ENCODE measurements around the gene B3GAT1. TPM values are rescaled to one million over a fixed set of nuclear protein-coding genes. Genes with fewer than 3 reads are reported as not detected.

Gene B3GAT1
- total RNA-seq, 3 donors from 2014 or later (not counting 1 experiment from before 2014, with no cell fraction given) = 41.3 to 78.4 (median 65.1) TPM

GRCh38 chr11:134342572-134343340 is 69.3 kb downstream of the B3GAT1 start:
- DNase-seq (no peak), ATAC-seq (no peak)
- no peak overlapping the region for H3K27ac Mint-ChIP-seq
- peaks cover 8 to 15% of the 10 kb centered on the region in 2 donors for H3K4me1 Mint-ChIP-seq
- no peaks in the 10 kb centered on the region for H3K36me3 Mint-ChIP-seq
- WGBS (ENCODE audit: insufficient coverage) = 94% methylated on average over 30 of the region's 30 CpGs
- TF ChIP-seq CTCF (IDR thresholded peaks at IDR 0.05) = no peak
- intact Hi-C loops (cut with micrococcal nuclease) = no loop called here
- peaks cover 11% of the 10 kb centered on the region for H3K4me1 ChIP-seq (ENCODE audit: control insufficient read depth, insufficient read depth, low read length)
- no peaks in the 10 kb centered on the region for H3K27me3 ChIP-seq (ENCODE audit: control insufficient read depth, insufficient read depth, low read length)
- H3K27me3 Mint-ChIP-seq (ENCODE audit: low read depth in 2 of 2) = peaks cover 0 to 10% of the 10 kb centered on the region in 2 donors
- H3K4me3 ChIP-seq (ENCODE audit: low read length) = no peak overlapping the region
- no peak overlapping the region for H3K27ac ChIP-seq (ENCODE audit: low read length)
- no peaks in the 10 kb centered on the region for H3K9me3 Mint-ChIP-seq
- H3K4me3 Mint-ChIP-seq = no peak overlapping the region
- H3K36me3 ChIP-seq (ENCODE audit: control insufficient read depth, insufficient read depth, low read length) = no peaks in the 10 kb centered on the region
- H3K9me3 ChIP-seq (ENCODE audit: control insufficient read depth, insufficient read depth, low read length) = no peaks in the 10 kb centered on the region

- Mint-ChIP-seq H3K27me3 (ENCODE audit: low read depth in 2 of 2) (peaks cover 0 to 10% of the 10 kb centered on the region in 2 donors), H3K4me3 (no peak overlapping the region), H3K4me1 (peaks cover 3 to 9% of the 10 kb centered on the region in 2 donors), H3K36me3 (no peaks in the 10 kb centered on the region), H3K27ac (no peak overlapping the region), H3K9me3 (no peaks in the 10 kb centered on the region)
- no peak for TF ChIP-seq CTCF (IDR thresholded peaks at IDR 0.05)
- no peak for ATAC-seq
- H3K27ac ChIP-seq (ENCODE audit: low read length) = no peak overlapping the region
- no peaks in the 10 kb centered on the region for H3K36me3 ChIP-seq (ENCODE audit: control insufficient read depth, insufficient read depth, low read length)
- intact Hi-C loops (cut with micrococcal nuclease) = no loop called here
- H3K4me3 ChIP-seq (ENCODE audit: low read length) = no peak overlapping the region
- no peaks in the 10 kb centered on the region for H3K27me3 ChIP-seq (ENCODE audit: control insufficient read depth, insufficient read depth, low read length)
- peaks cover 6% of the 10 kb centered on the region for H3K4me1 ChIP-seq (ENCODE audit: control insufficient read depth, insufficient read depth, low read length)
- H3K9me3 ChIP-seq (ENCODE audit: control insufficient read depth, insufficient read depth, low read length) = no peaks in the 10 kb centered on the region
- 89% methylated on average over 68 of the region's 68 CpGs for WGBS (ENCODE audit: insufficient coverage)
- no peak for DNase-seq
Measured at GRCh38 chr11:134341805-134342571, 70.1 kb downstream of the B3GAT1 start.

GRCh38 chr11:134340354-134340964 is 71.6 kb downstream of the B3GAT1 start:
- H3K4me3 ChIP-seq (ENCODE audit: low read length) = no peak overlapping the region
- H3K36me3 ChIP-seq (ENCODE audit: control insufficient read depth, insufficient read depth, low read length) = no peaks in the 10 kb centered on the region
- no peak overlapping the region for H3K27ac Mint-ChIP-seq
- intact Hi-C loops (cut with micrococcal nuclease) = no loop called here
- H3K9me3 Mint-ChIP-seq = no peaks in the 10 kb centered on the region
- 88% methylated on average over 11 of the region's 11 CpGs for WGBS (ENCODE audit: insufficient coverage)
- no peak for TF ChIP-seq CTCF (IDR thresholded peaks at IDR 0.05)
- no peak overlapping the region for H3K27ac ChIP-seq (ENCODE audit: low read length)
- no peaks in the 10 kb centered on the region for H3K9me3 ChIP-seq (ENCODE audit: control insufficient read depth, insufficient read depth, low read length)
- H3K4me1 Mint-ChIP-seq = no peaks in the 10 kb centered on the region
- no peaks in the 10 kb centered on the region for H3K4me1 ChIP-seq (ENCODE audit: control insufficient read depth, insufficient read depth, low read length)
- no peaks in the 10 kb centered on the region for H3K36me3 Mint-ChIP-seq
- H3K27me3 Mint-ChIP-seq (ENCODE audit: low read depth in 2 of 2) = peaks cover 2 to 17% of the 10 kb centered on the region in 2 donors
- H3K4me3 Mint-ChIP-seq = no peak overlapping the region
- ATAC-seq (no peak), DNase-seq (no peak)
- H3K27me3 ChIP-seq (ENCODE audit: control insufficient read depth, insufficient read depth, low read length) = no peaks in the 10 kb centered on the region

Data from natural killer cell (primary cell).